Thoracic aorta (tissue), 2 donors: ENCODE results near the gene GSTM1. TPM values are rescaled to one million over a fixed set of nuclear protein-coding genes. Genes with fewer than 3 reads are reported as not detected.
"Not testable (repeated sequence)": the region's sequence is repeated elsewhere in the genome, so short reads cannot be mapped to it uniquely, and the experiment has no call there.

Experiments used
- ATAC-seq: fragments of 150-250 bp; one replicate; pipeline ENCODE4 v1.8.0; 2017; ENCODE audit warnings: low read depth; ENCODE audit not compliant: insufficient number of reproducible peaks, low FRiP score
- DNase-seq: peaks from one replicate; pipeline ENCODE4 v3.0.0-alpha.2; 2020; ENCODE audit warnings: low spot score
- H3K27ac ChIP-seq, 2 donors: fragments of 200-600 bp; sonication (generic); 1 replicate in 1 of 2; 2 replicates in 1 of 2; pipeline ENCODE4 v1.5.1; 2016; ENCODE audit warnings: mild to moderate bottlenecking in 2 of 2, moderate library complexity in 2 of 2
- H3K27me3 ChIP-seq: fragments of 200-600 bp; sonication (generic); replicated peaks from 2 replicates; pipeline ENCODE4 v1.6.0; 2016; ENCODE audit warnings: mild to moderate bottlenecking; ENCODE audit not compliant: insufficient read depth
- H3K36me3 ChIP-seq: fragments of 200-600 bp; sonication (generic); one replicate; pipeline ENCODE4 v1.5.1; 2016
- H3K4me1 ChIP-seq, 2 donors: fragments of 200-600 bp; sonication (generic); 1 replicate in 1 of 2; 2 replicates in 1 of 2; pipeline versions ENCODE4 v1.5.1 to v1.6.0; 2016; ENCODE audit warnings: low read depth in 2 of 2, mild to moderate bottlenecking in 1 of 2; ENCODE audit not compliant: control insufficient read depth in 1 of 2
- H3K4me3 ChIP-seq: fragments of 200-600 bp; sonication (generic); 2 replicates; pipeline ENCODE4 v1.5.1; 2016; ENCODE audit warnings: mild to moderate bottlenecking
- H3K9me3 ChIP-seq: fragments of 200-600 bp; sonication (generic); 2 replicates; pipeline ENCODE4 v1.5.1; 2016
- total RNA-seq, 2 donors: library from RNA; depleted of rRNA; stranded (reverse); fragments of >200 nt; gene quantifications; one replicate each; pipeline versions ENCODE4 v1.1.0 to v1.2.3, GENCODE V29; 2016
- TF ChIP-seq, protein P1 (sequence below): fragments of 200-600 bp; sonication (generic); IDR thresholded peaks from one replicate; pipeline ENCODE4 v1.5.1; 2019; ENCODE audit warnings: antibody characterized with exemption

The GSTM1 gene
- total RNA-seq, 2 donors from 2014 or later: not detected

DNA sequence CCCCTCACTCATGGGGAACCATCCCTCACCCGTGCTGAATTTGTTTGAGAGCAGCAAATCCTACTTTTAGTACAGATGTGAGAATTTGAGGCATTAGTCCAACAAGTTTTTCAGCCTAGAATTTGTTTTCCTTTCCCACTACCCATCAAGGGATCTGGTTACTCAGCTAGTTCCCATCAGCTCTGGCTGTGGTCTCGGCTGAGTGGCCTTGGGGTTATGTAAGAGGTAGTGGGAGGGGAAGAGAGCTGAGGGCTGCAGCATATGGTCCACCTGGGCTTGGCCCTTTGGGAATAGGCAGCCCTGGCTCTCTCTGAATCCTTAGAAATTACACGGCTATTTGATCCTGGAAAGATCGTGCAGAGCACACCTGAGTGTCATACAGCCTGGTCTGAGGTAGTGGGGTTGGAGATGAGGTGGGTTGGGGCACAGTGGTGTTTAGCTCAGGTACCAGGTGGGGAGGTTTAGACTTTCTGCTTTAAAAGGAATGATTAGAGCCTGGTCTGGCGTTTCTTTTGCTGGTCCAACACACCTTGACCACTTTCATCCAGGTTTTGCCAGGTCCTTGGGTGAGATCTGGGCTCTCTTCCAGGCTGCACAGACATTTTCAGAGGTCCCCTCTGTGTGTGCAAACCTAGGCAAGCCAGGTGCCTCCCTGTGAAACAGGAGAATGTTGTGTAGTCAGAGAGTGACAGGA is 27.5 kb upstream of the GSTM1 start:
- DNase-seq (no peak), ATAC-seq (no peak)
- Histone ChIP-seq H3K27me3 (no peaks in the 10 kb centered on the region), H3K4me3 (no peak overlapping the region), H3K4me1 (peaks cover 1 to 10% of the 10 kb centered on the region in 2 donors), H3K27ac (no peak overlapping the region), H3K36me3 (peaks cover 5% of the 10 kb centered on the region), H3K9me3 (no peaks in the 10 kb centered on the region)
- TF ChIP-seq, protein P1, sequence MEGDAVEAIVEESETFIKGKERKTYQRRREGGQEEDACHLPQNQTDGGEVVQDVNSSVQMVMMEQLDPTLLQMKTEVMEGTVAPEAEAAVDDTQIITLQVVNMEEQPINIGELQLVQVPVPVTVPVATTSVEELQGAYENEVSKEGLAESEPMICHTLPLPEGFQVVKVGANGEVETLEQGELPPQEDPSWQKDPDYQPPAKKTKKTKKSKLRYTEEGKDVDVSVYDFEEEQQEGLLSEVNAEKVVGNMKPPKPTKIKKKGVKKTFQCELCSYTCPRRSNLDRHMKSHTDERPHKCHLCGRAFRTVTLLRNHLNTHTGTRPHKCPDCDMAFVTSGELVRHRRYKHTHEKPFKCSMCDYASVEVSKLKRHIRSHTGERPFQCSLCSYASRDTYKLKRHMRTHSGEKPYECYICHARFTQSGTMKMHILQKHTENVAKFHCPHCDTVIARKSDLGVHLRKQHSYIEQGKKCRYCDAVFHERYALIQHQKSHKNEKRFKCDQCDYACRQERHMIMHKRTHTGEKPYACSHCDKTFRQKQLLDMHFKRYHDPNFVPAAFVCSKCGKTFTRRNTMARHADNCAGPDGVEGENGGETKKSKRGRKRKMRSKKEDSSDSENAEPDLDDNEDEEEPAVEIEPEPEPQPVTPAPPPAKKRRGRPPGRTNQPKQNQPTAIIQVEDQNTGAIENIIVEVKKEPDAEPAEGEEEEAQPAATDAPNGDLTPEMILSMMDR: no peak

DNA sequence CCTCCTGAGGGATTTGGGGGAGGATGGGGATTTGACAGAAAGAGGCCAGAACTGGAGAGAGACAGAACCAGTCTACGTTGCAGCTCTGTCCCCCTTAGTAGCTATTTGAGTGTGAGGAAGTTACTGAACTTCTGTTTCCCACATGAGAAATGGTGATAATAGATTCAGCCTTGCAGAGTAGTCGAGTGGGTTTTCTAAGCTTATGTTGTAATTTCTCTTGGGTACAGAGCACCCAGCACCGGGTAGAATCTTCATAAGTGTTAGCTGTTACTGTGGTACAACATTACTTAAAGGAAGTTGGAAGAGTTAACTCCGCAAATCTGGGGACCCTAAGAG is 27.0 kb upstream of the GSTM1 start:
- not testable (repeated sequence) for H3K4me1 ChIP-seq, H3K27me3 ChIP-seq, DNase-seq, H3K27ac ChIP-seq, ATAC-seq, H3K36me3 ChIP-seq, H3K4me3 ChIP-seq, H3K9me3 ChIP-seq

DNA sequence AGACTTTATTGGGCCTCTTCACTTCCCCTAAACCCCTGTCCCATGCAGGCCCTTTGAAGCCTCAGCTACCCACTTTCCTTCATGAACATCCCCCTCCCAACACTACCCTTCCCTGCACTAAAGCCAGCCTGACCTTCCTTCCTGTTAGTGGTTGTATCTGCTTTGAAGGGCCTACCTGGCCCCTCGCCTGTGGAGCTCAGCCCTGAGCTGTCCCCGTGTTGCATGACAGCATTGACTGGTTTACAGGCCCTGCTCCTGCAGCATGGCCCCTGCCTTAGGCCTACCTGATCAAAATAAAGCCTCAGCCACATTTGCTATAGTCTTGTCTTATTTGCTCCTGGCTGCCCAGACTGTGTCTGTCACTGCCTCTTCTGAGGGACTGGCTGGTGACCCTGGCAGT is 26.2 kb upstream of the GSTM1 start:
- no peak for ATAC-seq
- Histone ChIP-seq H3K36me3 (peaks cover 5% of the 10 kb centered on the region), H3K4me1 (peaks cover 0 to 5% of the 10 kb centered on the region in 2 donors), H3K27me3 (no peaks in the 10 kb centered on the region), H3K27ac (no peak overlapping the region), H3K9me3 (no peaks in the 10 kb centered on the region), H3K4me3 (no peak overlapping the region)
- no peak for DNase-seq
- TF ChIP-seq, protein P1: no peak

GRCh38 chr1:109664671-109665070 is 22.9 kb upstream of the GSTM1 start:
- TF ChIP-seq, protein P1: no peak
- ATAC-seq (no peak), DNase-seq (no peak)
- Histone ChIP-seq H3K9me3 (no peaks in the 10 kb centered on the region), H3K27ac (no peak overlapping the region), H3K27me3 (no peaks in the 10 kb centered on the region), H3K36me3 (peaks cover 5% of the 10 kb centered on the region), H3K4me3 (no peak overlapping the region), H3K4me1 (peaks cover 6 to 11% of the 10 kb centered on the region in 2 donors)

- peak; percentile 65 for DNase-seq
- Histone ChIP-seq H3K27ac (peak within 1 kb of the TSS; percentile 39 to 42), H3K36me3 (peaks cover 5% of the 10 kb centered on the region), H3K4me1 (peaks cover 6 to 11% of the 10 kb centered on the region in 2 donors), H3K4me3 (peak within 1 kb of the TSS; percentile 78), H3K27me3 (no peaks in the 10 kb centered on the region), H3K9me3 (no peaks in the 10 kb centered on the region)
- TF ChIP-seq, protein P1: no peak
- peak; percentile 89 for ATAC-seq
These were observed 20.0 kb upstream of the GSTM1 start, which contains the start of gene GSTM2 for GRCh38 chr1:109667452-109668122. TSS of gene GSTM2 (plus strand) at chr1:109668057. CDS start at chr1:109668116, 59 bp downstream.
